ENCODE results near the gene MPV17. TPM values are rescaled to one million over a fixed set of nuclear protein-coding genes. Genes with fewer than 3 reads are reported as not detected.

MPV17 gene
- 10 to 100 TPM; 72.8 to 95.1 (median 79.4) TPM for total RNA-seq

- H3K27me3 ChIP-seq, result no peaks in the 10 kb centered on the region
- H3K4me3 ChIP-seq, result peak within 1 kb of the TSS; percentile 76 to 86 (median 81)
- intact Hi-C loops (cut with DNase I; ENCODE audit: low total_unique reads), result loop anchor here (5.0 kb wide), 1 partner anchor 774 kb away; no protein-coding TSS in a partner anchor
- TF ChIP-seq CTCF (IDR thresholded peaks at IDR 0.05) (peak in 1 of 3 donors; percentile 10), POLR2A (IDR thresholded peaks at IDR 0.05) (peak; percentile 93), POLR2AphosphoS5 (IDR thresholded peaks at IDR 0.05) (peak; percentile 96 to 99 (median 97))
- peak; percentile 92 to 95 for DNase-seq (ENCODE audit: low spot score in 2 of 2)
- H3K4me1 ChIP-seq, result peaks cover 0 to 18% of the 10 kb centered on the region in 2 donors
- H3K27ac ChIP-seq, result peak within 1 kb of the TSS; percentile 99
- no peaks in the 10 kb centered on the region for H3K9me3 ChIP-seq
- peaks cover under 1% of the 10 kb centered on the region for H3K36me3 ChIP-seq
These were observed at the start of gene MPV17 for GRCh38 chr2:27322766-27323595. Gene MPV17, minus strand, starts transcription at chr2:27323097. Its CDS starts 580 bp downstream, at chr2:27322517.

GRCh38 chr2:27370816-27371620 is 48.1 kb upstream of the MPV17 start:
- Histone ChIP-seq H3K27me3 (no peaks in the 10 kb centered on the region), H3K4me1 (peaks cover 9 to 17% of the 10 kb centered on the region in 2 donors), H3K27ac (peak overlapping the region; percentile 93 to 96), H3K36me3 (peaks cover 12% of the 10 kb centered on the region), H3K4me3 (peak overlapping the region; percentile 79 to 100 (median 95)), H3K9me3 (no peaks in the 10 kb centered on the region)
- DNase-seq (ENCODE audit: low spot score in 2 of 2), result no peak
- intact Hi-C loops (cut with DNase I; ENCODE audit: low total_unique reads), result no loop called here
- TF ChIP-seq POLR2AphosphoS5 (IDR thresholded peaks at IDR 0.05) (no peak), CTCF (IDR thresholded peaks at IDR 0.05) (no peak), POLR2A (IDR thresholded peaks at IDR 0.05) (no peak)

GRCh38 chr2:27370026-27370815 is 47.3 kb upstream of the MPV17 start, which contains the start of the genes EIF2B4 and SNX17:
Gene EIF2B4, minus strand, starts transcription at chr2:27370338. Its CDS starts 24 bp downstream, at chr2:27370314.
Gene SNX17, plus strand, starts transcription at chr2:27370616. Its CDS starts 128 bp downstream, at chr2:27370744.
- peaks cover 9 to 17% of the 10 kb centered on the region in 2 donors for H3K4me1 ChIP-seq
- peak within 1 kb of the TSS; percentile 93 to 96 for H3K27ac ChIP-seq
- H3K4me3 ChIP-seq, result peak within 1 kb of the TSS; percentile 79 to 100 (median 95)
- peak; percentile 13 to 65 (median 54) for TF ChIP-seq CTCF (IDR thresholded peaks at IDR 0.05)
- peak; percentile 22 for TF ChIP-seq POLR2A (IDR thresholded peaks at IDR 0.05)
- TF ChIP-seq POLR2AphosphoS5 (IDR thresholded peaks at IDR 0.05), result peak; percentile 84 to 95 (median 93)
- intact Hi-C loops (cut with DNase I; ENCODE audit: low total_unique reads), result no loop called here
- DNase-seq (ENCODE audit: low spot score in 2 of 2), result peak; percentile 99
- H3K36me3 ChIP-seq, result peaks cover 12% of the 10 kb centered on the region
- H3K9me3 ChIP-seq, result no peaks in the 10 kb centered on the region
- no peaks in the 10 kb centered on the region for H3K27me3 ChIP-seq

- intact Hi-C loops (cut with DNase I; ENCODE audit: low total_unique reads), result no loop called here
- no peaks in the 10 kb centered on the region for H3K9me3 ChIP-seq
- TF ChIP-seq POLR2A (IDR thresholded peaks at IDR 0.05) (no peak), CTCF (IDR thresholded peaks at IDR 0.05) (no peak), POLR2AphosphoS5 (IDR thresholded peaks at IDR 0.05) (no peak)
- H3K27me3 ChIP-seq, result no peaks in the 10 kb centered on the region
- peak overlapping the region; percentile 79 to 100 (median 95) for H3K4me3 ChIP-seq
- peak overlapping the region; percentile 93 to 96 for H3K27ac ChIP-seq
- H3K36me3 ChIP-seq, result peaks cover 12% of the 10 kb centered on the region
- DNase-seq (ENCODE audit: low spot score in 2 of 2), result peak in 1 of 2 donors; percentile 52
- peaks cover 9 to 17% of the 10 kb centered on the region in 2 donors for H3K4me1 ChIP-seq
These were observed 46.7 kb upstream of the MPV17 start for GRCh38 chr2:27369471-27370025.

Measured in breast epithelium (tissue), 4 donors.